WTC11 (cell line): ENCODE results near the gene MCUB.

Experiments
- CTCF ChIP-seq: fragments of 200-600 bp; IDR thresholded peaks from 2 replicates; pipeline ENCODE4 v1.8.0; 2022; ENCODE audit warnings: antibody characterized with exemption
- MYBL2 ChIP-seq: sonication (generic); formaldehyde crosslinking; IDR thresholded peaks from 2 replicates; pipeline ENCODE4 v1.8.1; 2023; ENCODE audit warnings: mild to moderate bottlenecking, moderate library complexity, missing genetic modification reagents
- NFE2L1 ChIP-seq: sonication (generic); formaldehyde crosslinking; IDR thresholded peaks from 2 replicates; pipeline ENCODE4 v1.8.1; 2023; ENCODE audit warnings: missing genetic modification reagents
- NFYB ChIP-seq: sonication (generic); formaldehyde crosslinking; conservative IDR thresholded peaks from 2 replicates; pipeline ENCODE4 v1.8.0; 2022; ENCODE audit warnings: low read depth, missing genetic modification reagents
- TP53 ChIP-seq: sonication (generic); formaldehyde crosslinking; IDR thresholded peaks from 2 replicates; pipeline ENCODE4 v1.8.1; 2023; ENCODE audit warnings: mild to moderate bottlenecking, missing genetic modification reagents
- USF1 ChIP-seq: sonication (generic); formaldehyde crosslinking; IDR thresholded peaks from 2 replicates; pipeline ENCODE4 v1.8.0; 2022; ENCODE audit warnings: mild to moderate bottlenecking, missing genetic modification reagents
- ZNF423 ChIP-seq: fragments of 250-450 bp; sonication (Bioruptor Pico); IDR thresholded peaks from 2 replicates; pipeline ENCODE4 v2.1.2; 2022; ENCODE audit warnings: mild to moderate bottlenecking, moderate library complexity
- TF ChIP-seq, protein P1 (sequence below): sonication (generic); formaldehyde crosslinking; IDR thresholded peaks from 2 replicates; pipeline ENCODE4 v1.8.1; 2023; ENCODE audit warnings: mild to moderate bottlenecking, missing genetic modification reagents

DNA sequence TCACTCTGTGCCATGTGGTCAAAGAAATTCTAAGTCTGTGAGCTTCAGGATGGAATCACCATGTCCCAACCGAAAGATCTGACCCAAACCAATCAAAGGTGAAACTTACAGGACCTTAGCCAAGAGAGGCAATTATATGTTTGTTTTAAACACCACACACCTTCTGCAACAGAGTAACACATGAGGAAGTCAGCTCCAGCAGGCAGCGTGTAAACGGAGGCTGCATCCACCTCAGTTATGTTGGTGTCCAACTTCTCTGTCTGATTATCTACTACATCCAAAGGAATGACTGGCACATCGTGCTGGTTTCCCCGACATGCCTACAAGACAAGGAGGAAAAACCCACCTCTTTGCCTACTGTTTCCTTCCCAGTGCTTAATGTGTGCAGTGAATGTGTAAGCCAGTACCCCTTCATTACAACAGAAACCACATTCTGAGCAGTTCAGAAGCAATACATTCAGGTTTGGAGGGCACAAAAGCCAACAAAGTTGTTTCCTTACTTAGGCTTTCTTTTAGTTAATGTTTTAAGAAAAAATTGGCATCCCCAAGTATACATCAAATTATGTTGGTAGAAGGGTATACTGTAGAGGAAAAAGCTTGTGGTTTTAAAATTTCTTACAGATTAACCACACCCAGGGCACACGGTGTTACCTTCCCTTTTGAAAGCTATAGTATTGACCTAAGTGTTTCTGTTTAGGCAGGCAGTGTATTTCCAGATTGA is 130.8 kb downstream of the MCUB start:
- TF ChIP-seq NFE2L1 (CRISPR knock-in tag) (no peak), CTCF (no peak), USF1 (CRISPR knock-in tag) (no peak), NFYB (CRISPR knock-in tag) (no peak), MYBL2 (CRISPR knock-in tag) (no peak), ZNF423 (CRISPR knock-in tag) (no peak), TP53 (no peak)
- TF ChIP-seq, protein P1, sequence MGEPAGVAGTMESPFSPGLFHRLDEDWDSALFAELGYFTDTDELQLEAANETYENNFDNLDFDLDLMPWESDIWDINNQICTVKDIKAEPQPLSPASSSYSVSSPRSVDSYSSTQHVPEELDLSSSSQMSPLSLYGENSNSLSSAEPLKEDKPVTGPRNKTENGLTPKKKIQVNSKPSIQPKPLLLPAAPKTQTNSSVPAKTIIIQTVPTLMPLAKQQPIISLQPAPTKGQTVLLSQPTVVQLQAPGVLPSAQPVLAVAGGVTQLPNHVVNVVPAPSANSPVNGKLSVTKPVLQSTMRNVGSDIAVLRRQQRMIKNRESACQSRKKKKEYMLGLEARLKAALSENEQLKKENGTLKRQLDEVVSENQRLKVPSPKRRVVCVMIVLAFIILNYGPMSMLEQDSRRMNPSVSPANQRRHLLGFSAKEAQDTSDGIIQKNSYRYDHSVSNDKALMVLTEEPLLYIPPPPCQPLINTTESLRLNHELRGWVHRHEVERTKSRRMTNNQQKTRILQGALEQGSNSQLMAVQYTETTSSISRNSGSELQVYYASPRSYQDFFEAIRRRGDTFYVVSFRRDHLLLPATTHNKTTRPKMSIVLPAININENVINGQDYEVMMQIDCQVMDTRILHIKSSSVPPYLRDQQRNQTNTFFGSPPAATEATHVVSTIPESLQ, result no peak
